ENCODE measurements around the gene ATG12. TPM values are rescaled to one million over a fixed set of nuclear protein-coding genes. Genes with fewer than 3 reads are reported as not detected.

ATG12 gene
- total RNA-seq, 2 donors from 2014 or later = 32.6 to 89.8 TPM

- Histone ChIP-seq H3K36me3 (peaks cover 6% of the 10 kb centered on the region), H3K27me3 (replicated peaks; ENCODE audit: insufficient read depth) (no peaks in the 10 kb centered on the region), H3K4me1 (ENCODE audit: control insufficient read depth in 1 of 2, low read depth in 2 of 2) (peaks cover 0 to 14% of the 10 kb centered on the region in 2 donors), H3K4me3 (no peak overlapping the region), H3K9me3 (no peaks in the 10 kb centered on the region), H3K27ac (no peak overlapping the region)
- no peak for TF ChIP-seq CTCF (IDR thresholded peaks at IDR 0.05)
- DNase-seq (ENCODE audit: low spot score) = no peak
- no peak for ATAC-seq (ENCODE audit: insufficient number of reproducible peaks, low FRiP score, low read depth)
Observed at GRCh38 chr5:115875447-115875846, 34.1 kb upstream of the ATG12 start.

GRCh38 chr5:115873392-115873791 is 32.0 kb upstream of the ATG12 start:
- no peak overlapping the region for H3K4me3 ChIP-seq
- TF ChIP-seq CTCF (IDR thresholded peaks at IDR 0.05) = no peak
- H3K36me3 ChIP-seq = peaks cover 6% of the 10 kb centered on the region
- ATAC-seq (ENCODE audit: insufficient number of reproducible peaks, low FRiP score, low read depth) (no peak), DNase-seq (ENCODE audit: low spot score) (no peak)
- H3K27ac ChIP-seq = no peak overlapping the region
- no peaks in the 10 kb centered on the region for H3K27me3 ChIP-seq (replicated peaks; ENCODE audit: insufficient read depth)
- no peaks in the 10 kb centered on the region for H3K9me3 ChIP-seq
- H3K4me1 ChIP-seq (ENCODE audit: control insufficient read depth in 1 of 2, low read depth in 2 of 2) = peaks cover 5 to 20% of the 10 kb centered on the region in 2 donors

- Histone ChIP-seq H3K27me3 (replicated peaks; ENCODE audit: insufficient read depth) (no peaks in the 10 kb centered on the region), H3K4me1 (ENCODE audit: control insufficient read depth in 1 of 2, low read depth in 2 of 2) (peaks cover 5 to 20% of the 10 kb centered on the region in 2 donors), H3K9me3 (no peaks in the 10 kb centered on the region), H3K36me3 (peaks cover 6% of the 10 kb centered on the region), H3K4me3 (no peak overlapping the region), H3K27ac (no peak overlapping the region)
- no peak for TF ChIP-seq CTCF (IDR thresholded peaks at IDR 0.05)
- DNase-seq (ENCODE audit: low spot score) = no peak
- ATAC-seq (ENCODE audit: insufficient number of reproducible peaks, low FRiP score, low read depth) = no peak
Observed at GRCh38 chr5:115872447-115872846, 31.1 kb upstream of the ATG12 start.

GRCh38 chr5:115869256-115869795 is 28.0 kb upstream of the ATG12 start:
- Histone ChIP-seq H3K36me3 (peaks cover 6% of the 10 kb centered on the region), H3K4me3 (no peak overlapping the region), H3K9me3 (no peaks in the 10 kb centered on the region), H3K27me3 (replicated peaks; ENCODE audit: insufficient read depth) (no peaks in the 10 kb centered on the region), H3K4me1 (ENCODE audit: control insufficient read depth in 1 of 2, low read depth in 2 of 2) (peaks cover 5 to 20% of the 10 kb centered on the region in 2 donors), H3K27ac (no peak overlapping the region)
- no peak for ATAC-seq (ENCODE audit: insufficient number of reproducible peaks, low FRiP score, low read depth)
- TF ChIP-seq CTCF (IDR thresholded peaks at IDR 0.05) = no peak
- DNase-seq (ENCODE audit: low spot score) = no peak

- ATAC-seq (ENCODE audit: insufficient number of reproducible peaks, low FRiP score, low read depth) (no peak), DNase-seq (ENCODE audit: low spot score) (no peak)
- H3K4me1 ChIP-seq (ENCODE audit: control insufficient read depth in 1 of 2, low read depth in 2 of 2) = peaks cover 28 to 44% of the 10 kb centered on the region in 2 donors
- H3K36me3 ChIP-seq = no peaks in the 10 kb centered on the region
- H3K27me3 ChIP-seq (replicated peaks; ENCODE audit: insufficient read depth) = no peaks in the 10 kb centered on the region
- H3K27ac ChIP-seq = no peak overlapping the region
- no peak for TF ChIP-seq CTCF (IDR thresholded peaks at IDR 0.05)
- H3K9me3 ChIP-seq = no peaks in the 10 kb centered on the region
- no peak overlapping the region for H3K4me3 ChIP-seq
Observed at GRCh38 chr5:115859378-115859777, 18.0 kb upstream of the ATG12 start.

All from thoracic aorta (tissue), 2 donors.